Glomerular visceral epithelial cell (primary cell): ENCODE measurements around the gene NFIA.
"Not testable (repeated sequence)": the region's sequence is repeated elsewhere in the genome, so short reads cannot be mapped to it uniquely, and the experiment has no call there.

Source experiments
- DNase-seq: peaks from one replicate; pipeline ENCODE4 v3.0.0-alpha.2; 2016; ENCODE audit errors: extremely low spot score

The NFIA gene

DNA sequence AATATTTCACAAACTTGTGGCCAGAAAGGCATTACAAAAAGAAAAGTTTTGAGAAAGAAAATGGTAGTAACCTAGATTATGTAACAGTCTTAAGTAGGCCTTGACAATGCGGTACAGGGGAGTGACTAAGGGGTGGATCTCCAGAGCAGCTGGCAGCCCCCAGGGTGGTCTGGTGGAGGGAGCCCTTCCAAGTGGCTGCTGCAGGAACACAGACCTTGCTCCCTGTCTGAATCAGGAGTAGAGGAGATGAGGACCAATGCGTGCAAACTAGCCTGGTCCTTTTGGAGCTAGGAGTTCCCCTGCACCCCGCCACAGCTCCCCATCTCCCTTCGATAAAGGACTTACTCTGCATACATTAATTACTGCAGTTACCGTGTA, 189.0 kb downstream of the NFIA start:
- DNase-seq, result no peak

DNA sequence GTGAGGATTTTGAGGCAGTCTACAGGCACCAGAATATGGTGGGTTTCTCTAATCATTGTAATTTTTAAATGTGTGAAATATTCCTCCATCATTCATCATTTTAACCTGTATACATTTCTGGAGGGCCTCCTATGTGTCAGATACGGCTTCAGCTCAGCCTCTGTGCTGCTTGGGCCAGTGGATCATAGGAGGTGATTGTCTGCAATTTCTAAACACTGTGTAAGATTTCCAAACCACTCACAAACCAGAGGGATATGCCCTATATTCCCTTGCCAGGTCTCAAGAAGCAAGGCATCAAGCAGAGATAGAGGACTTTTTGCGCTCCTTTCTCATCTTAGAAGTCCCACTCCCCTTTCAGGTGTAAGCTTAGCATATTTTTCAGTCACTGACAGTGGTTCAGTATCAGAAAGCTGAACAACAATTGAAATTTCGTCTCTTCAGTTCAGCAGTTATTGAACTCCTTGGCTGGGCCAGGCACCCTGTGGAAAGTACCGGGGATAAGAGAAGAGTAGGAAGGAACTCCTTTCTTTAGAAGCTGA, 190.9 kb downstream of the NFIA start:
- DNase-seq, result no peak

DNA sequence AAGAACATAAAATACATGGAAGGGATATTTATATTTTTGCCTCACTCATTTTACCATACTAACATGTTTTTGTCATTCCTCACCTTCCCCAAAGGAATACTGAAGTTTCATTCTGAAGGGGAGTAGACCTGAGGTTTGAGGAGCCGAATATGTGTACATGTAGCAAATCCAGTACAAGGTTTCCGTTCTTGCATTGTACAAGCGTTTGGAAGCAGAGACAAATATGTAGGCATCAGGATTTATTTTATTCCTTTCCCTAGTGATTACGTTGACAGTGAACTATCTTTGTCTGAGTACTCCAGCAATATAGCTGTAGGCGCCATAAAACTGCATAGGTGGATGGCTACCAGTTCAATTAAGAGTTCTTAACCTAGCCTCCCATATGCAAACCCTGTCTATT, 191.5 kb downstream of the NFIA start:
- no peak for DNase-seq

DNA sequence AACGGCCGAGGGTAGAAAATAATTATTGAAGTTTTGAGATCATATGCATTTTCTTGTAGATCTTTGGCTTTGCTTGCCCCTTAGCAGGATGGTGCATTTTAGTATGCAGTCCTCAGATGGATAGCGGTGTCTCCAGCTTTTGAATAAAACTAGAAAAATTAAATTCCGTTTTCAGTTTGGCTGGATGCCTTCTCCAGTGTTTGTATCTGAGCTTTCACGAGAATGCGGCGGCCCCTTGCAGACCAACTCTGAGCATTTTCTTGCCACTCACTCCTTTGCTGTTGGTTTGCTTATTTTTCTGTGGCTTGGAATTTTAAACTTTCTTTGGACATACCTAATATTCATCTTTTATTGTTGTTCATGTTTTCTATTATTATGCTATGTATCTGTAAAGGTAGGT, 192.6 kb downstream of the NFIA start:
- DNase-seq, result no peak

DNA sequence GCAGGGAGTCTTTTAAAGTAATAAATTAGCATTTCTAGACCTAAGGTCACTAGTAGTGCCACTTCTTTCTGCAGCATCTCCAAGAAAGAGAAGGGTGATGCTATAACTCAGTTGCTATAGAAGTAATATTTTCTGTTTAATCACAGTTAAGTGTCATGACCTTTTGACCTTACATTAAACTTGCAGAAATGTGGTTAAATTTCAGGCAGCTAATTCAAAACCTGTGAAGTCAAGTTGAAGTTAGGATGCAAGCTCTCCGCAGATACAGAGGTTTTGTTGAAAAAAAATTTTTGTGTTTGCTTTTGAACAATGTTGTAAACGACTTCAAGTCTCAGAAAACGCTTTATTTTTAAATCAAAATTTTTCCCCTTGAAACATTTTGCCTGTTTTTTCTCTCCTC, 193.9 kb downstream of the NFIA start:
- no peak for DNase-seq

DNA sequence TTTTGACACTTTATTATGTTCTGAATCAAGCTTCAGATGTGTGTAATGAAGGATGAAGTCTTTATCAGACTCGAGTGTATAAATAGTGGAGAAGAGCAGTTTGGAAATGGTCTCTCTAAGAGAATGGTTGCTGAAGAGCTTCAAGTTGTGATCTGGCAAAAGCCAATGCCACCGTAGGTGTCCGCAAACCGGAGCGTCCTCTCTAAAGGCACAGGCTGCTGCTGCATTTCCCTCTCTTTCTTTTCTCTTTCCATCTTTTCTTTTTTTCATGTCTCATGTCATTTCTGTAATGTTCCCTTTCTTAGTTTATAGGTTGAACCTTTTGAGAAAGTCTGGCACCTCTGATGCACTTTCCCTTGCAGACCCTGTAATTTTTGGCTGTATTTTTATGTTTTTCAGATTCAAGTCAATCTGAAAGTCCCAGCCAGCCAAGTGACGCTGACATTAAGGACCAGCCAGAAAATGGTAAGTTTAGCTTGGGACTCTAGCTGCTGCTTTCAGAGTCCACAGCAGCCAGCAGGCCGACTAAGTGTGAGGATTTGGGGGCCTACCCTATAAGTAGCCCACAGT, 194.8 kb downstream of the NFIA start:
- DNase-seq, result no peak

DNA sequence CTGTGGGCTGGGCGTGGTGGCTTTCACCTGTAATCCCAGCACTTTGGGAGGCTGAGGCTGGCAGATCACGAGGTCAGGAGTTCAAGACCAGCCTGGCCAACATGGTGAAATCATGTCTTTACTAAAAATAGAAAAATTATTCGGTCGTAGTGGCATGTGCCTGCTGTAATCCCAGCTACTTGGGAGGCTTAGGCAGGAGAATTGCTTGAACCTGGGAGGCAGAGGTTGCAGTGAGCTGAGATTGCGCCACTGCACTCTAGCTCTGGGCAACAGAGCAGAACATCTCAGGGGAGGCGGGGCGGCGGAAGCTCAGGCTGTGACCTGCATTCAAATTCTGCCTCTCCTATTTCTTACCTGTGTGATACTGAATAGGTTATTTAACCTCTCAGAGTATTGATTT, 196.1 kb downstream of the NFIA start:
- not testable (repeated sequence) for DNase-seq

DNA sequence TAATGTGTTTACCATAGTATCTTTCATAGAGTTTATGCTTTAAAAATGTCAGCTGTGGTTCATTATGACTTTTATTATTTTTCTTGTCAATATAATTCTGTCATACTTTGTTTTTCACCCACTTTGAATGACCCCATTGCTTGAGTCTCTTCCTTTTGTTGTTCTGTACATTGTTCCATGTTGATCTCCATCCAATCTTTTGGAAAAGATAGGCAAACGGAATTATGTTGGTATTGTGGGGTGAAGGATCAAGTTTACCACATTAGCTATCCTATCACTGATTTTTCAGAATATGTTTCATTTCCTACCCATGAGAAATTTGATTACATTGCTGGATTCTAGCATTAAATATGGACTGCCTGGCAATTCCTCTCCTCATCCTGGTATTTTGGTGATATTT, 196.6 kb downstream of the NFIA start:
- DNase-seq, result no peak

DNA sequence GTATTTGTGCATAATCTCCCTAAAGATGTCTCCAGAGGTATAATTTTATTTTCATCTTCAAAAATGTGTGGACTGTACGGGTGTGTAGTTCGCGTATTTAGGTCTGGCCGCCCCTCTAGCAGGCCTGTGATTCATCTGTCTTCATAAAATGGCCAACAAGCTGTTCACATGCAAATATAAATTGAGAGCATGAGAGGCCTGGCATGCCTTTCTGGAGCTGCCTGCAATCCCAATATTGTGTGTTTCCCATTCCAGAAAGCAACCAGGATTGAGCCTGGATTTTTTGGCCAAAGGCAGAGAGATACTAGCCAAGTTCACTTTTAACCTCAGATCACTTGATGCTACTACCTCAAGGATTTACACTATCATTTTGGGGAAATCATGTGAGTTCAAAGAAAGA, 197.2 kb downstream of the NFIA start:
- DNase-seq, result no peak

DNA sequence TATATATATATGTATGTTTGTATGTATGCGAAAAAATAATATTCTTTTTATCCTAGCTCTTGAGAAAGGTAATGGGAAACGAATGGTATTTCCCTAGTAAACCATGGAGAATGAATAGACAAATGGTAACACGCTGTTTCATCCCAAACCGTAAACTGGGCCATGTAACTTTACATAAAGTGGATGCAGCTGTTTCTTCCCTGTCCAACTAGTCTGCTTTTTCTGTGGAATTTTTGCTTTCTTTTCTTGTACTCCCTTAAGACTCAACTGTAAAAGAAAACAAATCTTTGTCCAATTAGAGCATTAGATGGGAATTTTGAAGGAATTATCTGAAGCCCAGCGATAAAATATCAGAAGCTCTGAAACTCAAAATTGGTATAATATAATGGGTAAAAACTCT, 198.1 kb downstream of the NFIA start:
- no peak for DNase-seq

DNA sequence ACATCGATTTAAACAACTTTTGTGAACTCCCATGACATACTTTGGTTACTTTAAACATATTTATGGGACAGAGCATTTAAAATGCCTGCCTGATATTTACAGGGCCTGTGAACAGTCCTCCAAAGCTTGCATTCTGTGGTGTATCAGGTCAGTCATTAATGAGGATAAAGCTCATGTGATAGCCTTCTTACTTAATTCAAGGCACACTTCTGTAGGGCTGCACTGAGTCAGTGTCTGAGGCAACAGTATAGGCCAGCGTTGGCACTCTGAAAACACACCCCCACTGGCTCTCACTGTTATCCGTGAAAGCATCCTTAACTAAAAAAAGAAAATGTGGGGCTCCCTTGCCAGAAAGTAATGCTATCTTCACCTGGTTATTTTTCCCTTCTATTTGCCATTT, 200.0 kb downstream of the NFIA start:
- peak; percentile 4 for DNase-seq

DNA sequence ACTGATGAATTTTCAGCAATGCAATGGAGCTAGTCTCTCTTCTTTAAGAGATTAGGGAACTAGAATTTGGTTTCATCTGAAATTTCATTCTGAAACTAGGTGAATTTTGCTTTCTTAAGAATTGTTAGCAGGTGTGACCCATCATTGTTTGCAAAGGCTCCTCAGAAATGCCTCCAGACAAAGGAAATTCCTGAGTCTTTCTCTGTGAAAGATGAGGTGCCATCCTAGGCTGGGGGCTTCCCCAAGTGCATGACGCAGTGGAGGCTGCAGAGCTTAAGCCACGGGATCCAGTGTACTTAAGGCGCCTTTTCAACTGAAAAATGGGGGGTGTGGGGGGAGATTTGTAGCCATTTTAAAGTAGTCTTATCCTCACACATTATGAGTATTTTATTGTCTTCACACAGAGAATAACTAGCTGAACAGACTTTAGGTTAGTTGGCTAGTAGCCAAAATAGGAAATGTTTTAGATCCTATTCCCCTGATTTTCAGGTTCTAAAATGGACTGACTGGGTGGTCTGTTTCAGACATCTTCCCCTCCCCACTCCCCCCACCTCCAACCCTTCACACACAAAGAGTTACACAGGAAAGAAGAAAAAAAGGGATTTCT, 202.0 kb downstream of the NFIA start:
- DNase-seq, result no peak

DNA sequence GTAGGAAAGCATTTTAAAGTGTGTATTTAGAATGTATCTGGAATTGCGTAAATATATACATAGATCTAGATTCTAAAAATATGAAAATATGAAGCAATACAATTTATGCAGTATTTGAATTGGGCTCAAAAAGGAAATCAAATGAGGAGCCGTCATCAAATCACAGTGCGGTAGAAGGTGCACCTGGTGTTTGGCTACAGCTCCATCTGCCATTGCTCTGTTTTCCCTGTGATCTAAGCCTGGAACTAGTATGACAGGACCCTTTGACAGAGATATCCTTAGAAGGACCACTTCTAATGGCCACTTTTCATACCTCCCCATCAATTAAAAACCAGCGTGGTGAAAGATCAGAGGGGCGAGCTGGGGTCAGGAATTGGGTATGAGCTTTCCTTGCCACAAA, 202.6 kb downstream of the NFIA start:
- no peak for DNase-seq

DNA sequence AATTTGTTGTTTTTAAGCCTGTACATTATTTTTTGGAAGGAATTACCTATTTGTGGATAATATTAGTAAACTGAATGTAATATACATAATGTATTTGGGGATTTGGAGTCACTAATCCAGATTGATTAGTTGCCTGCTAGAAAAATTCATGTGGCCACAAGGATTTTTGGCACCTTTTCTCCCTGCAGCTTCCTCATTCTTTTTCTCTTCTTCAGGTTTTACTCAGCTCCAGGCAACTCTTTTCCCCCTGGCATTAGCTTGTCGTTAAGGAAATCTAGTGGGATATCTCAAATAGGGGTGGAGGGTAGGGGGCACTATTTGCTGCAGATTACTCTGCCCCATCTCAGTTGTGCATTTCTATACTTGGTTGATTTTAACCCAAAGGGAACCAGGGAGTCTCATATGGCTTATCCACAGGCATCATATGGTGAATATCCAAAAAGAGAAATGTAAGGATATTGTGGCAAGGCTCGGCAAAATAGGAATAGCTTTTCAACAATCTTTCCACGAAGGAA, 203.1 kb downstream of the NFIA start:
- DNase-seq, result no peak

DNA sequence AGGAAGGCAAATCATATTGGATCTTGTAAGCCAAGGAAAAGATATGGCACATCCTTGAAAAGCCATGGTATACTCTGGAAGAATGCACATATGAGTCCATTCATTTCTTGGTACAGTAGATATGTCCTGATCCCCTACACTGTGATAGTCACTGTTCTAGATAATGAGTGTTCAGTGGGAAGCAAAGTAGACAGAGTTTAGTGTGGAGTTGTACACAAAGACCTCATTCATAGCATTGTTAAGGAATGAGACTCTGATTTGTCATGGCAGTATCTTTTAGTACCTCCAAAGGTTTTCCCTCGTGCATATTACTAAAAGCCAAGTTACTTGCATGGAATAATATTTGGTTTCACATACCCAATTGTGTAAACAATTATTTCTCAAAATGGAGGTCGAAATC, 204.7 kb downstream of the NFIA start:
- no peak for DNase-seq

DNA sequence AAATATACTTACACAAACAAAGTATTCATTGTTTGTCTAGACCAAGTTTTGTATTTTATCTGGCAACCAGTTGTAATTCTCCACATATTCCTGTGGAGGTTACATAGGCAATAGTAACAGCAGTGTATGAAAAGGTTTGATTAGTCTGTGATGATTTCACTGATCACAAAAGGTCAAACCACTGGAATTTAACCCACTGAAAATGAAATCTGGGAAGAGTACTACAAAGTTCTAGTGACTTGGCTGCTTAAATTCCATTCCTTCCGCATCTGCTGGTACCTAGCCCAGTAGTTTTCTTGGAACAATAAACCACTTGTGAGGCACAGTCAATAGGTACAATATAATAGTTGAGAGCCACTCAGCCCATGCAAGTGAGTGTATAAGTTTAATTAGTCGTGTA, 205.4 kb downstream of the NFIA start:
- no peak for DNase-seq

DNA sequence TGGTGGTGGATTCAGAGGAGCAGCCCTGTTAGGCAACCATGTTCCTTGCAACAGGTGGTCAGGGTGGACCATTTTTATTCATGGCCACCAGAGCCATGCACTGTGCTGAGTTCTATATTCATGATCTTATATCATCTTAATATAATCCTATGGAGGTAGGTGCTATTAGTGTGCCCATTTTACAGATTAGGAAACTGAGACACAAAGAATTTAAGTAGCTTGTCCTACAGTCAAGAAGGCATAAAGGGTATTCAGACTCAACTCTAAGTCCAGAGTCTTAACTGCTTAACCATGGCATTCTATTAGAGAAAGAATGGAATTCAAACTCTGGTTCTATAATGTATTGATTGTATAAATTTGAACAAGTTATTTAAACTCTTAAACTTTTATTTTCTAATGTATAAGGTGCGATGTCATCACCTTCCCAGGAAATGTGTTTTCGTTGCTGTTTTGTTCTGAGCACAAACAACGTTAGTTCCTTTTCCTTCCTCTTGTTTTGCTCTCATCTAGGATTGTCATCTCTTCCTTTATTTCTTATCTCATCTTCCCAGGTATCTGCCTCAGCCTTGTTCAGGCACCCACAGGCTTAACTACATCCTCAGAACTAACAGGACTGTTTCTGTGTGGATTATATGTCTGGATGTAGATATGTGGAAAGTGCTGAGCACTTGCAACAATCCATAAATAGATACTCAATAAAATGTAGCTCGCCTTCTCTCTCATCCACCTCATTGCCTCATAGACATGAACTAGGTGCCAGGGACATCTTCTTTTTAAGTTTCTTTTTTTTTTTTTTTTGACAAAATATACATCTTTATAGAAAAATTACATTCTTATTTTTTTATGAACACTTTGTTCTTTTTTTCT, 207.1 kb downstream of the NFIA start:
- DNase-seq, result no peak

DNA sequence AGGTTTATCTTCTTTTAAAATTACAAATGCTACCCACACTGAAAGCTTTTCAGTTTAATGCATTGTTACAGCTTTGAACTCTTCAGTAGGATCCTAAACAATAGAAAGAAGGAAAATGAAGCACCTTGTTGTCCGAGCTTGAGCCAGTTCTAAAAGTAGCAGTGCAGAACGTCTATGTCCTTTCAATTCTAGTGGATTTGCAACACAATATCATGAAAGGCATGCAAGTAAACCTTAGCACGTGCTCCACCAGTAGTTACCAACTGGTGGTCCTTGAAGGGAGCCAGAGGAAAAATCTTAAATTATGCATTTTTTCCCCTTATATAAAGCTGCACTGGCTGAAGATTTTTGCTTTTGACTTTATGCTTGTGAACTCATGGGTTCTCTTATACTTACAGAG, 208.2 kb downstream of the NFIA start:
- DNase-seq, result no peak

DNA sequence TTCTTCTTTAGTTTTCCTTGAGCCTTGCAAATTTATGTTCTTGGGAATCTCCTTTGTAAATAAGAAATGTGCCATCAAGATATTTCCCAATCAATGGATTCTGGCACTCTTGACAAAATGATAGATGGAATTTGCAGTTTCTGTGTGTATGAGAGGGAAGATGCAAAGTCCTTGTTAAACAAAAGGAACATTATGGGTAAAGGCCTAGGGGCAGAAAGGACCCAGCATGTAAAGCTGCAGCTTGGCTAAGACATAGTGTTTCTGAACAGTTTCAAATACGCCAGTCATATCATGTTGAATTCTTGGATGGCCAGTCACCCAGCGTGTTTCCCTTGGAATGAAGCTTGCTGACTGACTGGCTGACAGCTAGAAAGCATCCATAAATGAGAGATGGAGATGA, 210.8 kb downstream of the NFIA start:
- DNase-seq, result no peak

DNA sequence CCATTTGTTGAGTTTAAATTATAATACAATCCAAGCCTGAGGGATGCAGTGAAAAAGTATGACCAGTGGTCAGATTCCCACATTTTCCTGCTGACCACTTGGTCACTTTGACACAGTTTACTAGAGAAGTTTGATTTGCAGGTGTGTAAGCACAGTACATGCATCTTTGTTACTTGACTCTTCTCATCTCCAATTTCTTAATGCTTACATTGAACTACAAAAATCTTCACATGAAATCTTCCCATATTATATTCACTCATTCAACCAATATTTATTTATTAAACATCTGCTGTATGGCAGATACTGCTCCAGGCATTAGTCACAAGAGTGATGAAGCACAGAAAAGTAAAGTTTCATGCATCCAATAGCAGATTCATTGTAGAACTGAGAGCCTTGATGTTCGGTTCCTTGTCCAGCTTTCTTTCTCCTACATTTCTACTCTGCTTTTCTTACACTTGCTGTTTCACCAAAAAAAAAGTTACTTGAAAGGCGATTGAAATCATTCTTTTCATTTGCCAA, 211.7 kb downstream of the NFIA start:
- no peak for DNase-seq

DNA sequence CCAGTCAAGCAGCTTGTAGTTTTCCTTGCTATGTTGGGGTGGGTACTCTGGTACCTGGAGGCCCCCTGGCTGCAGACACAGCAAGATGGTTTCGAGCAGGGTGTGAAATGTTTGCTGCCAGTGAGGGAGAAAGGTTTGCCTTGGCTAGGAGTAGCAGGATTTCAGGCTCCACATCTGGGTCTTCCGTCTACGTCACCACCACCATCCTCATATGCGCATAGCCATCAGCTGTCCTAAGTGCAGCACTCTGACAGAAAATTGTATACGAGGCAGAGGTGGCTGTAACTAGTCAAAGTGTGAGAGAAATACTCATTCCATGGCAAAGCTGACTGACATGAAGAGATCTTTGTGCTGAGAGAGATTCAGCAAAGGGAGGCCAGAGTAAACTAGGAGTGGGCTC, 212.6 kb downstream of the NFIA start:
- no peak for DNase-seq

DNA sequence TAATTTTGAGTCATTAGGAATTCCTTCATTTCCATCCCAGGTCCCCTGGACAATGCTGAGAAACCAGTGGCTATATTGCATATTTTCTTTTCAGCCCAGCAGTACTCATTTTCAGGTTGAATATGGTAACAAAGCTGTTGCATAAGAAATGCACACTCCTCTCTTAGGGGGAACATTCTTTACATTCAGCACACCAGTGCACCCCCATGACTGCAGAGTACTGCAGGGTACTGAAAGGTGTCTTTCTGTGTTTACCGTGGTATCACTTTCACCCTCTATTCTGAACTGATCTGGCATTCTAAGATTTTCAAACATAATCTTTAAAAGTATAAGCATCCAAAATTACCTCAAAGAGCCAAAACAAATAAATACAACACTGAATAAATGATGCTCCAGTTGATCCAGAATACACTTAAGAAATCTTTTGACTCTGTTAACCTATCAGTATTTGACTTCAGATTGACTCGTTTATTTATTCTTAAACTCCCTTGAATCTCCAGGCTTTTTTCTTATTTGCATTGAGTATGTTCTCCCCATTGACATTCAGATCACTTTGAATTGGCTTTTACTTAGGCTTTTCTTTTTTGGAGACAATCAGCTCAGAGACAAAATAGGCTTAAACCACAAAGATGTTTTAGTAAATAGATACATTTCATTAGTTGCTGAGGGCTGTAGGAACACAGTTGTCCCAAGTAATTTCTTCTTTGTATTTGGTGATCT, 213.6 kb downstream of the NFIA start:
- no peak for DNase-seq
